AG10803 (cell line): ENCODE results near the gene TRIM24.
"Not testable (repeated sequence)": the region's sequence is repeated elsewhere in the genome, so short reads cannot be mapped to it uniquely, and the experiment has no call there.

ENCODE experiments used
- DNase-seq: peaks from one replicate; pipeline ENCODE4 v3.0.0; 2010; ENCODE audit warnings: low read depth
- H3K4me3 ChIP-seq: 2 replicates; pipeline ENCODE4 v1.5.1; 2011; ENCODE audit warnings: mild to moderate bottlenecking, low read length, control low read depth
- CTCF ChIP-seq: conservative IDR thresholded peaks from 2 replicates; pipeline ENCODE4 v1.5.1; 2011; ENCODE audit warnings: mild to moderate bottlenecking, low read length, control low read depth, inconsistent platforms

The TRIM24 gene

DNA sequence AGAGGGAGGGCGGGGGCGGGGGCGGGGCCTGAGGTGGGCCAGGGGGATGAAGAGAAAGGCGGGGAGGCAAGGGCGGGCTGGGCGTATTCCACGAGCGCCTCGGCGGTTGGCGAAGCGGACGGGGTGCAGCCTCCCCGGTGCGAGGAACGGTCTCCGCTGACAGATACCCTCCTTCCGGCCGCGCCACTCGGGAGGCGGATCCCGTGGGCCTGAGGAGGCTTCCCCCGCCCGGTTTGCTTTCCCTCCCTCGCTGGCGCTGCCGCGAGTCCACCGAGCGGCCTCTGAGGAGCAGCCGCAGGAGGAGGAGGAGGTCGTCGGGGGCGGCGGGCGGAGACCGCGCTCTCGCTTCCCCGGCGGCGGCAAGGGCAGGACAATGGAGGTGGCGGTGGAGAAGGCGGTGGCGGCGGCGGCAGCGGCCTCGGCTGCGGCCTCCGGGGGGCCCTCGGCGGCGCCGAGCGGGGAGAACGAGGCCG lies at the start of gene TRIM24:
TSS of gene TRIM24 (plus strand) at position 84 of the 473 bp plus-strand sequence. CDS start at position 374, 290 bp downstream.
- H3K4me3 ChIP-seq, result peak within 1 kb of the TSS; percentile 80
- TF ChIP-seq CTCF, result no peak
- DNase-seq, result no peak

GRCh38 chr7:138412077-138412476 lies 48.0 kb upstream of the TRIM24 start:
- not testable (repeated sequence) for DNase-seq, H3K4me3 ChIP-seq

- not testable (repeated sequence) for DNase-seq, H3K4me3 ChIP-seq
Measured at GRCh38 chr7:138412921-138413320, 47.1 kb upstream of the TRIM24 start.

GRCh38 chr7:138417078-138417700 lies 42.9 kb upstream of the TRIM24 start:
- H3K4me3 ChIP-seq, result no peak overlapping the region
- no peak for TF ChIP-seq CTCF
- no peak for DNase-seq

- H3K4me3 ChIP-seq, result no peak overlapping the region
- DNase-seq, result no peak
Measured at GRCh38 chr7:138417764-138418163, 42.3 kb upstream of the TRIM24 start.

DNA sequence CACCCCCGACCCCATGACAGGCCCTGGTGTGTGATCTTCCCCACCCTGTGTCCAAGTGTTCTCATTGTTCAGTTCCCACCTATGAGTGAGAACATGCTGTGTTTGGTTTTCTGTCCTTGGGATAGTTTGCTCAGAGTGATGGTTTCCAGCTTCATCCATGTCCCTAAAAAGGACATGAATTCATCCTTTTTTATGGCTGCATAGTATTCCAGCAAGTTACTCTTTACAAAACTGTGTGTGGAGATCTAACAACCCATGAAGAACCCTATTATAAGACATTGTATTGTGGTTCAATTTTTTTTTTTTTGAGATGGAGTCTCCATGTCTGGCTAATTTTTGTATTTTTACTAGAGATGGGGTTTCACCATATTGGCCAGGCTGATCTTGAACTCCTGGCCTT lies 41.7 kb upstream of the TRIM24 start:
- not testable (repeated sequence) for H3K4me3 ChIP-seq

More at GRCh38 chr7:138417764-138418163, 42.3 kb upstream of the TRIM24 start:
- no peak for TF ChIP-seq CTCF

GRCh38 chr7:138425026-138425425 lies 35.0 kb upstream of the TRIM24 start:
- no peak for TF ChIP-seq CTCF
- DNase-seq, result no peak
- H3K4me3 ChIP-seq, result no peak overlapping the region

More for the DNA sequence above, 41.7 kb upstream of the TRIM24 start:
- DNase-seq, result not testable (repeated sequence)

GRCh38 chr7:138429577-138430250 lies 30.3 kb upstream of the TRIM24 start:
- DNase-seq, result no peak
- TF ChIP-seq CTCF, result no peak
- H3K4me3 ChIP-seq, result no peak overlapping the region
